ENCODE data around the gene ZNF431. TPM values are rescaled to one million over a fixed set of nuclear protein-coding genes. Genes with fewer than 3 reads are reported as not detected.
A peak's percentile ranks its signal among the peaks of the same experiment; 100 is the strongest.

Gene ZNF431
- total and polyA plus RNA-seq, 2 of the 4 experiments (the other 2 are of a cell fraction), result 4.3 to 4.5 TPM

- no peak overlapping the region for H2BK20ac ChIP-seq (ENCODE audit: low read depth, low read length)
- no peak overlapping the region for H2BK5ac ChIP-seq (ENCODE audit: low read depth, low read length, poor library complexity, severe bottlenecking)
- H3K9me3 ChIP-seq (ENCODE audit: control insufficient read depth, insufficient read depth, low read length), result peaks cover 3% of the 10 kb centered on the region; the same call in 1 of the 2 replicates
- H3K4ac ChIP-seq (ENCODE audit: low read depth, low read length), result no peak overlapping the region
- no peak overlapping the region for H3K27ac ChIP-seq (ENCODE audit: insufficient read depth, low read length)
- no peak for TF ChIP-seq RAD21 (IDR thresholded peaks at IDR 0.05; ENCODE audit: low read length)
- no peak for TF ChIP-seq RFX5 (IDR thresholded peaks at IDR 0.05; ENCODE audit: low read depth, low read length)
- no peak for TF ChIP-seq MXI1 (IDR thresholded peaks at IDR 0.05; ENCODE audit: borderline replicate concordance, low read depth, low read length)
- TF ChIP-seq MAZ (IDR thresholded peaks at IDR 0.05; ENCODE audit: borderline replicate concordance, low read depth, low read length), result no peak
- TF ChIP-seq CTCF (conservative IDR thresholded peaks at IDR 0.05; ENCODE audit: low read depth, low read length), result no peak
- no peak for TF ChIP-seq FOS (IDR thresholded peaks at IDR 0.05; ENCODE audit: low read depth, low read length)
- TF ChIP-seq, protein P1, sequence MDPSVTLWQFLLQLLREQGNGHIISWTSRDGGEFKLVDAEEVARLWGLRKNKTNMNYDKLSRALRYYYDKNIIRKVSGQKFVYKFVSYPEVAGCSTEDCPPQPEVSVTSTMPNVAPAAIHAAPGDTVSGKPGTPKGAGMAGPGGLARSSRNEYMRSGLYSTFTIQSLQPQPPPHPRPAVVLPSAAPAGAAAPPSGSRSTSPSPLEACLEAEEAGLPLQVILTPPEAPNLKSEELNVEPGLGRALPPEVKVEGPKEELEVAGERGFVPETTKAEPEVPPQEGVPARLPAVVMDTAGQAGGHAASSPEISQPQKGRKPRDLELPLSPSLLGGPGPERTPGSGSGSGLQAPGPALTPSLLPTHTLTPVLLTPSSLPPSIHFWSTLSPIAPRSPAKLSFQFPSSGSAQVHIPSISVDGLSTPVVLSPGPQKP (IDR thresholded peaks at IDR 0.05; ENCODE audit: borderline replicate concordance, low read depth, low read length), result no peak
- no peak for TF ChIP-seq NFE2L2 (IDR thresholded peaks at IDR 0.05; ENCODE audit: low read depth, low read length)
- no peak for TF ChIP-seq MAFK (IDR thresholded peaks at IDR 0.05; ENCODE audit: low read depth, low read length)
- no peak for TF ChIP-seq BHLHE40 (IDR thresholded peaks at IDR 0.05; ENCODE audit: low read depth, low read length)
- TF ChIP-seq, protein P2, sequence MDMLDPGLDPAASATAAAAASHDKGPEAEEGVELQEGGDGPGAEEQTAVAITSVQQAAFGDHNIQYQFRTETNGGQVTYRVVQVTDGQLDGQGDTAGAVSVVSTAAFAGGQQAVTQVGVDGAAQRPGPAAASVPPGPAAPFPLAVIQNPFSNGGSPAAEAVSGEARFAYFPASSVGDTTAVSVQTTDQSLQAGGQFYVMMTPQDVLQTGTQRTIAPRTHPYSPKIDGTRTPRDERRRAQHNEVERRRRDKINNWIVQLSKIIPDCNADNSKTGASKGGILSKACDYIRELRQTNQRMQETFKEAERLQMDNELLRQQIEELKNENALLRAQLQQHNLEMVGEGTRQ (IDR thresholded peaks at IDR 0.05; ENCODE audit: low read depth, low read length), result no peak
- TF ChIP-seq SMC3 (IDR thresholded peaks at IDR 0.05; ENCODE audit: low read depth, low read length), result no peak
- TF ChIP-seq CHD1 (IDR thresholded peaks at IDR 0.05; ENCODE audit: low read depth, low read length), result no peak
- no peak for TF ChIP-seq POLR2A (IDR thresholded peaks at IDR 0.05; ENCODE audit: low read depth, low read length)
- no peak for TF ChIP-seq CEBPB (IDR thresholded peaks at IDR 0.05; ENCODE audit: low read depth, low read length)
- TF ChIP-seq RCOR1 (IDR thresholded peaks at IDR 0.05; ENCODE audit: insufficient replicate concordance, low read length), result no peak
- no peak overlapping the region for H2AFZ ChIP-seq (replicated peaks; ENCODE audit: low read length, poor library complexity)
- no peak overlapping the region for H3K23ac ChIP-seq (ENCODE audit: low read depth, low read length)
- H3K36me3 ChIP-seq (ENCODE audit: control insufficient read depth, insufficient read depth, low read length), result no peaks in the 10 kb centered on the region
- H3K4me2 ChIP-seq (ENCODE audit: low read depth, low read length), result no peak overlapping the region
- POLR2A ChIA-PET (ENCODE audit: unreplicated experiment), result no interaction called here
- no peak overlapping the region for H2BK120ac ChIP-seq (ENCODE audit: low read depth, low read length)
- intact Hi-C loops (cut with micrococcal nuclease) (no loop called here), in situ Hi-C loops (cut with MboI; ENCODE audit: low sequenced_read_pairs) (no loop called here), dilution Hi-C loops (cut with HindIII; ENCODE audit: low sequenced_read_pairs, unreplicated experiment) (no loop called here)
- H3K4me1 ChIP-seq (ENCODE audit: control insufficient read depth, insufficient read depth, low read length), result no peaks in the 10 kb centered on the region
- no peak overlapping the region for H3K4me3 ChIP-seq (ENCODE audit: insufficient read depth, low read depth, low read length)
- no peak overlapping the region for H3K9ac ChIP-seq (ENCODE audit: low read depth, low read length)
- H2BK15ac ChIP-seq (ENCODE audit: low read depth, low read length), result no peak overlapping the region
- DNase-seq, result no peak
- no peak overlapping the region for H2AK5ac ChIP-seq (ENCODE audit: low read depth, low read length)
- H3K56ac ChIP-seq (ENCODE audit: extremely low read depth, insufficient read depth, low read length), result no peak overlapping the region
- H3K14ac ChIP-seq (replicated peaks; ENCODE audit: low read depth, low read length), result no peak overlapping the region
- H3K79me1 ChIP-seq (ENCODE audit: low read depth in 1 of 2, low read length in 2 of 2), result no peaks in the 10 kb centered on the region
- H4K91ac ChIP-seq (ENCODE audit: insufficient read depth, low read depth, low read length), result no peak overlapping the region
- H3K27me3 ChIP-seq (ENCODE audit: control insufficient read depth, insufficient read depth, low read length), result no peaks in the 10 kb centered on the region
- no peak overlapping the region for H2AK9ac ChIP-seq (replicated peaks; ENCODE audit: low read depth, low read length, poor library complexity)
- CTCF ChIA-PET, result no interaction called here
- H4K5ac ChIP-seq (ENCODE audit: low read depth, low read length), result no peak overlapping the region
- no peaks in the 10 kb centered on the region for H3K9me1 ChIP-seq (ENCODE audit: insufficient read depth, low read length)
- no TSS peak for BruUV-seq (replicated peaks)
- peak; percentile 60 for ATAC-seq (ENCODE audit: low read depth)
- no peak overlapping the region for H3K18ac ChIP-seq (ENCODE audit: low read depth, low read length)
- no peak overlapping the region for H4K8ac ChIP-seq (ENCODE audit: low read depth in 2 of 2, low read length in 2 of 2)
- H4K20me1 ChIP-seq (ENCODE audit: insufficient read depth, low read length), result no peaks in the 10 kb centered on the region
Observed at GRCh38 chr19:21221693-21222092, 79.9 kb downstream of the ZNF431 start.

All from IMR-90 (cell line).